ENCODE measurements around the gene RNF40. TPM values are rescaled to one million over a fixed set of nuclear protein-coding genes. Genes with fewer than 3 reads are reported as not detected.

The RNF40 gene
- total and polyA plus RNA-seq, 10 donors: 38.1 to 111 (median 79.1) TPM

DNA sequence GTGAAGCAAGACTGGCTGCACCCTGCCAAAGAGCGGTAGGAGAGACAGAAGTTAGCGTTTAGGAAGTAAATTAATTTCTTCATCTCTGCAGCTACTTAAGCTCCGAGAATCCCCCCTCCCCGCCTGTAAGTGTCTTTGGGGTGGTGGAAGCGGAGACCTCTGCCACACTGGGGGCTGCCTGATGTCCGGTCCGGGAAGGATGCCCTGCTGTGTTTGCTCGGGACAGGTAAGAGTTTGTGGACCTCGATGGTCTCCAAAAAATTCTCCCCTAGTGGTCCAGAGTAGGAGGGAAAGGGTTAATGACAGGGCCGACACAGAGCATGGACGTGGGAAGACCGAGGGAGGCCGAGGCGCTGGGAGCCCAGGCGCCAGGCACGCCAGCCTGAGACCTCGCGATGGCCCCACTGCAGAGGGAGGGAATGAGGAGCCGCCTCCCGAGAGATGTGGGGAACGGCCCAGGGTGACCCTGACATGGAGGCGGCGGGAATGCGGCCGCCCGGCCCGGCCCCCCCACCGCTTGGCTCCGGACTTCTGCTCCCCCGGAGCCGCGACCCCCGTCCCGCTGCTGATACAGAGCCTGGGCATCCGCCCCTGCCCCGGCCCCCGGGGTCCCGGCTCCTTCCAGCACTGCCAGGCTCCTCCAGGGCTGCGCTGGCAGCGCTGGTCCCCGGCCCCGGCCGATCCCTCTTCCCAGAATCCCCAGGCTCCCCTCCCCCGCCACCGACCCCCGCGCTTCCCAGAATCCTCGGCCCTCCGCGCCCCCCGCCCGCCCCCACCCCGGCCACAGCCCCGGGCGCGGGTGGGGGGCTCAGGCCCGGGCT lies 24.2 kb downstream of the RNF40 start:
- intact Hi-C loops (cut with DNase I; ENCODE audit: low total_unique reads): loop anchor here (10.0 kb wide), 1 partner anchor 58 kb away; no protein-coding TSS in a partner anchor
- WGBS, 5 donors: 5 to 13% (median 9%) methylated on average over 22 to 57 of the region's 57 CpGs
- Histone ChIP-seq H3K27me3 (replicated peaks in 1 of 7) (peaks cover 0 to 26% (median 0%) of the 10 kb centered on the region in 7 donors), H3K36me3 (peaks cover 0 to 33% (median 24%) of the 10 kb centered on the region in 6 donors), H3K4me1 (peaks cover 0 to 42% (median 26%) of the 10 kb centered on the region in 6 donors), H3K4me3 (peak overlapping the region; percentile 65 to 93 (median 78)), H3K9me3 (no peaks in the 10 kb centered on the region), H3K27ac (peak overlapping the region; percentile 66 to 89 (median 84))
- DNase-seq: no peak
- TF ChIP-seq CTCF (IDR thresholded peaks at IDR 0.05 in 8 of 11, conservative IDR thresholded peaks at IDR 0.05 in 3 of 11): no peak
- peak in 1 of 3 donors; percentile 33 for TF ChIP-seq POLR2AphosphoS5 (IDR thresholded peaks at IDR 0.05)
- TF ChIP-seq POLR2A (IDR thresholded peaks at IDR 0.05): no peak

DNA sequence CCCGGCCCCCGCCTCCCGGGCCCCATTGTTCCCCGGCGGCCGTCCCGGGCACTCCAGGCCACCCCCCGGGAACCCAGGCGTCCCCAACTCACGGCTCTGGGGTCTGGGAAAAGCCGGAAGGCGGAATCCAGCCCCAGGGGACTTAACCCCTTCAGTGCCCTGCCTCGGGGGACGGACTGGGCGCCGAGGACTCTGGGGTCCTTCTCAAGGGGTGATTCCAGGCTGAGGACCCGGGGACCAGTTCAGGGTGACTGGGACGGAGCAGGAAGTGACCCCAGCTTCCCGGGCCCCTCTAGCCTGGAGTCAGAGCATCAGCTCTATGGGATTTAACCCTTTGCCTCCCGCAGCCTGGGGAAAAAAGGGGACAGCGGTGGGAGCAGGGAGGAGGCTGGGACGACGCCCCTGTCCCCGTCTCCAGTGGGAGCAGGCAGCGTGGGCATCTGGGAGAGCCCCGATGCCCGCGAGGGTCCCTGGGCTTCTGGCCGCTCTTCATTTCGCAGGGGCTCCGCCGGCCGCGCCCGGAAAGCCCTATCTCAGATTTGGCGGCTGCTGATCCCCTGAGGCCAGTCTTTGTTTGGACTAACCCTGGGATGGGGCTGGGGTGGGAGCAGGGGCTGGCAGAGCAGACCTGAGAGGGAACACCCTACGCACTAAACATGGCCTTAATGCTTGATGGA lies 25.0 kb downstream of the RNF40 start, which contains the start of gene ZNF629:
Gene ZNF629 (minus strand): TSS at position 270 of the 677 bp plus-strand sequence. CDS start 2,723 bp downstream, outside the sequence.
- WGBS, 5 donors: 1 to 5% (median 2%) methylated on average over 4 to 37 of the region's 37 CpGs
- no peak for DNase-seq
- H3K27me3 ChIP-seq (replicated peaks in 1 of 7): peaks cover 0 to 26% (median 0%) of the 10 kb centered on the region in 7 donors
- intact Hi-C loops (cut with DNase I; ENCODE audit: low total_unique reads): loop anchor here (10.0 kb wide), 1 partner anchor 58 kb away; no protein-coding TSS in a partner anchor
- H3K4me3 ChIP-seq: peak within 1 kb of the TSS; percentile 65 to 93 (median 78)
- peaks cover 0 to 42% (median 26%) of the 10 kb centered on the region in 6 donors for H3K4me1 ChIP-seq
- H3K36me3 ChIP-seq: peaks cover 0 to 26% (median 18%) of the 10 kb centered on the region in 6 donors
- TF ChIP-seq CTCF (IDR thresholded peaks at IDR 0.05 in 8 of 11, conservative IDR thresholded peaks at IDR 0.05 in 3 of 11) (no peak), POLR2A (IDR thresholded peaks at IDR 0.05) (no peak), POLR2AphosphoS5 (IDR thresholded peaks at IDR 0.05) (peak; percentile 40 to 66 (median 46))
- H3K9me3 ChIP-seq: no peaks in the 10 kb centered on the region
- peak within 1 kb of the TSS; percentile 66 to 89 (median 84) for H3K27ac ChIP-seq

- 49 to 61% (median 51%) methylated on average over 11 of the region's 11 CpGs for WGBS, 5 donors
- intact Hi-C loops (cut with DNase I; ENCODE audit: low total_unique reads): loop anchor here (10.0 kb wide), 1 partner anchor 57 kb away; no protein-coding TSS in a partner anchor
Measured at GRCh38 chr16:30787613-30788378, 25.7 kb downstream of the RNF40 start.

More at GRCh38 chr16:30787613-30788378, 25.7 kb downstream of the RNF40 start:
- Histone ChIP-seq H3K27ac (peak overlapping the region in 7 of 8 donors; percentile 75 to 89 (median 85)), H3K4me1 (peaks cover 0 to 42% (median 26%) of the 10 kb centered on the region in 6 donors), H3K4me3 (peak overlapping the region; percentile 65 to 93 (median 78)), H3K36me3 (peaks cover 0 to 19% (median 11%) of the 10 kb centered on the region in 6 donors), H3K9me3 (no peaks in the 10 kb centered on the region), H3K27me3 (replicated peaks in 1 of 7) (peaks cover 0 to 26% (median 0%) of the 10 kb centered on the region in 7 donors)
- no peak for DNase-seq
- TF ChIP-seq POLR2AphosphoS5 (IDR thresholded peaks at IDR 0.05) (no peak), CTCF (IDR thresholded peaks at IDR 0.05 in 8 of 11, conservative IDR thresholded peaks at IDR 0.05 in 3 of 11) (no peak), POLR2A (IDR thresholded peaks at IDR 0.05) (no peak)
